Activated CD4-positive, alpha-beta T cell treated with anti-CD3 and anti-CD28 coated beads for 48 hours (primary cell): ENCODE data around the gene AADACL4.

ENCODE experiments used
- DNase-seq: peaks from one replicate; pipeline ENCODE4 v3.0.0-alpha.2; 2020

The AADACL4 gene

DNA sequence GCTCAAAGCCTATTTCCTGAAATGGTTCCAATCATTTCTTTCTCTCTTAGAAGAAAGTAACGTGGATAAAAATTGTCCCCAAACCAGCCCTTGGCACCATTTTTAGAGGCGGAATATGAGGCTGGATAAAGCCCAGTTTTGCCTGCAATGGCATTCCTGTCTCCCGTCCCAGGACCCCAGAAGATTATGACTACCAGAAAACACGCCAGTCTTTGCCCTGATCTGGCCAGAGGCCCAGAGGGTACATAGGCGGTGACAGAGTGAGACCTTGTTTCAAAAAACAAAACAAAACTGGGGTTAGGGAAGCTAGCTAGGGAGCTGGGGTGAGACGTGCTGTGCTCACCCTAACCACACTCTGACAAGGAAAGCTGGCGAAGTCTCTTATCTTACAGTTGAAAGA is at the start of gene AADACL4:
AADACL4 (plus strand) TSS at position 301 of the 400 bp plus-strand sequence. CDS start 462 bp downstream, outside the sequence.
- no peak for DNase-seq

DNA sequence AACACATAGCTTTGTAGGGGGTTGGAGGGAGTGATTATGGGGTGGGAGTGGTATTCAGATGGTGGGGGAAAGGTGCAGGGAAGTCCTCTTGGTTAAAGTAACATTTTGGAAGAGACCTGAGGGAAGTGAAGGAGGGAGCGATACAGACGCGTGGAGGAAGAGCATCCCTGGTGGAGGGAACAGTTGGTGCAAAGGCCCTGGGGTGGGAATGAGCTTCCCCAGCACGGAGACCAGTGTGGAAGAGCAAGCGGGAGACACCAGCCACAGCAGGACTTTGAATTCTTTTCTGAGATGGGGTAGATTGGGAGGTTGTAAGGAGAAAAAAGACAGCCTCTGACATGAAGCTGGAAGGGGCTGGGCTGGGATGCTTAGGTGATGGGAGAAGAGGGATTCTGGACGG is 49.4 kb upstream of the AADACL4 start:
- DNase-seq = no peak

DNA sequence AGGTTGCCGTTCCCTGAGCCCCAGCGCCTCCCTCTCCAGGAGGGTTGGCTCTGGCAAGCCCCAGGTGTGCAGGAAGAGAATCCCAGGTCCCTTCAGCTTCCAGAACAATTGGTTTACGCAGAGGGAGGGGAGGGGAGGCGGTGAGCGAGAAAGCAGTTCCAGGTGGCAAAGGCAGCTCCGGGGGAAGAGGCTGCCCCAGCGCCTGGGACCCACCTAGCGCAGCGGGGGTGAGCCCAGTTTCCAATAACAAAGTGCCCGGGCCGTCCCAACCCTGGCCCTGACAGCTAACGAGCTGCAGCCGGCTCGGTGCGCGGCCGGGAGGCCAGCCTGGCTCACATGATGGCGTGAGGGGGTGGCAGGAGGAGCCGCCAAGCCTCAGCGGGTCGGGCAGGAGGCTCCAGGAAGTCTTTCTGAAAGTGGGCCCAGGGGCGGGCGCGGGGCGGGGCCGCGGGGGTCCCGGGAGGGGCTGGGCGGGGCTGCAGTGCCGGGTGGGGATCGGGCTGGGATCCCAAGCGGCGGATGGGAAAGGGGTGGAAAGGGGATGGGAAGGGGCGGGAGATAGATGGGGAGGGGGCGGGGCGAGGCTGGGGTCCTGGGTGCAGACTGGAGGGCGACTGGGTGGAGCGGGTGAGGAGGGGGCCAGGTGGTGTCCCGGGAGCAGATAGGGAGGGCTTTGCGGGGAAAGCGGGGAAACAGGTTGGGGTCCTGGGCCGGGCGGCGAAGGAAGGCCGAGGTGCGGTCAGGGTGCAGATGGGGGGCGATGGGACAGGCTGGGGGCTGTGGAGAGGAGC is 48.7 kb upstream of the AADACL4 start:
- DNase-seq = peak; percentile 47

DNA sequence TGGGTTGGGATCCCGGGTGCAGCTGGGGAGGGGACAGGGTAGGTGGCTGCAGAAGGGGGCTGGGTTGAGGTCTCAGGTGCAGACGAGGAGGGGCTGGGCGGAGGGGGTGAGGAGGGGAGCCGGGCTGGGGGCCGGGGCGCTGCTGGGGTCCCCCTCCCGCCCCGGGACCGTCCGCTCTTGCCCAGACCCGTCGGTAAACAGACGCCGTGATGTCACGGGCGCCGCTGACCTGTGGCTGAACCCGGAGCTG is 48.2 kb upstream of the AADACL4 start:
- peak; percentile 20 for DNase-seq

DNA sequence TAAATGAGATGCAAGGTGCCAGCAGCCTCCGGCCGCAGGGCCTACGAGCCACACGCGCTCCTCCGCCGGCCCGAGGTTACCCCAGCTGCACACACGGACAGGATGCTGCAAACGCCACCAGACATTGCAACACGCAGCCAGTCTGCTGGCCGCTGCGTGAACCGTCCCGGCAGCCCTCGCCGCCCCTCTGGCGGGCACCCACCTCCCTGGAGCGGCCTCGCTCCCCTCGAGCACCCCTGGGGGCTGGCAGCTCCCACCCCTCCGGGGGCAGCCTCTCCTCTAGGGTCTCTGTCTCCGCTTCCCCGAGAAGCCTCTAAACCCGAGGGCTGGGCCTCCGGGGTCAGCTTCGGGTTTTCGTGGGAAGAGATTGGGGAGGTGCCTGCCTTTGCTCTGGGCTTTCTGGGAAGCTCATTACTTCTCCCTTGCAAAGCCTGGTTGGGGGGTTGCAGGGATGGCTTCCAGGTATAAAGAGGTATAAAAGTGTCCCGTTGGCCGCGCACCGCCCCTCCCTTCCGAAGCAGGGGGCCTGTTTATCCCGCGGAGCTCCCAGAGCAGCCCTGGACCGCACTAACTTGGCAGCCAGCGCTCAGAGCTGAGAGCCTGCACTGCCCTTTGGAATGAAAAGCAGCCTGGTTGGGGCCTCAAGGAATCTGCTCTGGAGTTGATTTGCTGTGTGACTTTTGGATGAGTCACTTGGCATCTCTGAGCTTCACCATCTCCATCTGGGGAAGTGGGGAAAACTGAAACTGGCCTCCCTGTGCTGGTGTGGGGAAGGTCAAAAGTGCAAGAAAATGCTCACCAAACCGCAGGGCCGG is 47.7 kb upstream of the AADACL4 start:
- DNase-seq = no peak

DNA sequence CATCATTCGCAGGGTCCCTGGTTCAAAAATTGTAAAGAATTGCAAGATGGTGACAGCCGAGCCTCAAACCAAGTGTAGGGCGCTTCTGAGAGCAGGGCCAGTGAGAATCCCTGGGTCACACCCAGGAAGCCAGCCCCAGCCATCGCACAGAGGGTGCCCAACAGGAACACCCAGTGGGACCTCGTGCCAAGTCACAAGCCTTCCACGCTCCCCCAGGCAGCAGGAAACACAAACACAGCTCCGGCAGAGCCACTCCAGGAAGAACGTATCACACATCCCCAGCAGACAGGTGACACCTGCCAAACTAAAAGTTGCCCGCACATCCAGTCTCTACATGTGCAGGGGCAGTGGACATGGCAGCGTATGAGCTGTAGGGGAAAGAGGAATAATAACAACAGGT is 46.1 kb upstream of the AADACL4 start:
- no peak for DNase-seq

DNA sequence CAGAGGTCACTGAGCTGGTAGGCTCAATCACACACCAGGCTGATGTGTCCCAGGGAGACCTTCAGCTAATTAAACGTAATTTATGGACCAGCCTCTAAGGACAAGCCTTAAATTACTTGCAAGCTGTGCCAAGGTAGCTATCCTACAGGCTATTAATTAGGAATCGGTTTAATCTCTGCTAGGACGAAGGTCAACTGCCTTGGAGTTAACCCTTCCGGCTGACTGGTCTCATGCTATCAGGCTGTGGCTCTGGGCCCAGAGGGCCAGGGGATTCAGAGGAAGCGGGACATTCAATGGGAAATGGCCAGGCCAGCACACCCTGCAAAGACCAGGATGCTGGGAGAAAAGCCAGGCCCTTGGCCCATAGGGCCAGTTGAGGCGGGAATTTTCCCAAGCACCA is 44.9 kb upstream of the AADACL4 start:
- DNase-seq = no peak

DNA sequence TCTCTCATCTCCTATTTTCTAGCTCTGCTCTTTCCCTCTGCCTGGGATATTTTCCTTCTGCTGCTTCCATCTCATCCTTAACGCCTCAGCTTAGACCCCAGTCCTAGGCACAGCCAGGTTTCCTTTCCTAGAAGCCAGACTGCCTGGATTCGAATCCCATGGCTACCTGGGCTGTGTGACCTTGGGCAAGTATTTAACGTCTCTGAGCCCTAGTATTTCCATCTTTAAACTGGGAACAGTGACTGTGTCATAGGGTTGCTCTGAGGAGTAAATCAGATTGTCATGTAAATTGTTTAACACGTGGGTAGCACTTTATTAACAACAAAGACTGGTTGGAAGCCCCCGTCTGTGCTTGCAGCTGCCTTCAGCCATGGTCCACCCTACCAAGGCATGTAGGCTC is 44.2 kb upstream of the AADACL4 start:
- DNase-seq = no peak

DNA sequence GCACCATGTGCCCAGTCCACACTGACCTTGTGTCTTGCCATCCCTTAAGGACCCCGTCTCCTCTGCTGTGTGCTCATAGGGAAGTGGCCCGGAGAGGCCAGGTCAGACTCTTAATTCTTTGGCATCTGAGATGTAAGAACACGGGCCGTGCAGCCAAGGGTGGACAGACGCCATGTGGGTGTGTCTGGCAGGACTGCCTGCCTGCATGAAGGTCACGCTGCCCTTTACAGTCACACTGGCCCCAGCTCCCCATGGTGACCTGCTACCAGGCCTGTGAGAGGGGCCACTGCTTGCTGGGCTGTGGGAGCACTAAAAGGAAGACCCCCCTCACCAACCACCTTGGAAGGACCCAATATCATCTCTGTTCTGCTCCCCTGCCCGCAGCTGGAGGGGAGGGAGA is 43.5 kb upstream of the AADACL4 start:
- no peak for DNase-seq

DNA sequence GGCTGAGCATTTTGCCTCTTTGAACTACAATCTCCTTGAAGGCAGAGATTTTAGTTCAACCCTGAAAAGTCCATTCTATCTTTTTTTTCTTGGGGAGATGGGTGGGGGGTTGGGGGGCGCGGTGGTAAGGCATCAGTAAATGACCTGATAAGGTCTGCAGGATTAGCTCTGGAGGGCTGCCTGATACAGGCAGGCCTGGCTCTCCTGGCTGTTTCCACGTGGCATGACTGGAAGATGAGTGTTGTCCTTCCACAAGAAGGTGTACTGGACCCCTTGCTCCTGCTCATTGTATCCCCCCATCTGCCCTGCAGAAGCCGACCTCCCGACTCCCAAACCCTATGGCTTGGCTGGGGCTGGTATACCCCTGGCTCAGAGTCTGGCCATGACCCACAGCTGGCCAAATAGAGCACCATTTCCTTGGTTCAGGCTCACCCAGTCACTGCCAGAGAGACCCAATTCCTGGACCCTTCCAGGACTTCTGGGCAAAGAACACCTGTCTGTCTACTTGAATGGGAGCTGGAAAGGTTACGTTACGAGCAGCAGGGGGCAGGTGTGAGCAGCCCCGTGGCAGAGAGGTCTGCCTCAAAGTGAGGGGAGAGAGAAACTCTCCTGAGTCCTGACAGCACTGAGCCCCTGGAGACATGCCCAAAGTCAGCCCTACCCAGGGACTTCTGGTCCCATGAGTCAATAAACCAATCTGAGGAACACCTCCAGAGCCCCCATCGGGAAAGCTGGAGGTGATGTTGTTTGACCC is 42.8 kb upstream of the AADACL4 start:
- DNase-seq = peak; percentile 61

DNA sequence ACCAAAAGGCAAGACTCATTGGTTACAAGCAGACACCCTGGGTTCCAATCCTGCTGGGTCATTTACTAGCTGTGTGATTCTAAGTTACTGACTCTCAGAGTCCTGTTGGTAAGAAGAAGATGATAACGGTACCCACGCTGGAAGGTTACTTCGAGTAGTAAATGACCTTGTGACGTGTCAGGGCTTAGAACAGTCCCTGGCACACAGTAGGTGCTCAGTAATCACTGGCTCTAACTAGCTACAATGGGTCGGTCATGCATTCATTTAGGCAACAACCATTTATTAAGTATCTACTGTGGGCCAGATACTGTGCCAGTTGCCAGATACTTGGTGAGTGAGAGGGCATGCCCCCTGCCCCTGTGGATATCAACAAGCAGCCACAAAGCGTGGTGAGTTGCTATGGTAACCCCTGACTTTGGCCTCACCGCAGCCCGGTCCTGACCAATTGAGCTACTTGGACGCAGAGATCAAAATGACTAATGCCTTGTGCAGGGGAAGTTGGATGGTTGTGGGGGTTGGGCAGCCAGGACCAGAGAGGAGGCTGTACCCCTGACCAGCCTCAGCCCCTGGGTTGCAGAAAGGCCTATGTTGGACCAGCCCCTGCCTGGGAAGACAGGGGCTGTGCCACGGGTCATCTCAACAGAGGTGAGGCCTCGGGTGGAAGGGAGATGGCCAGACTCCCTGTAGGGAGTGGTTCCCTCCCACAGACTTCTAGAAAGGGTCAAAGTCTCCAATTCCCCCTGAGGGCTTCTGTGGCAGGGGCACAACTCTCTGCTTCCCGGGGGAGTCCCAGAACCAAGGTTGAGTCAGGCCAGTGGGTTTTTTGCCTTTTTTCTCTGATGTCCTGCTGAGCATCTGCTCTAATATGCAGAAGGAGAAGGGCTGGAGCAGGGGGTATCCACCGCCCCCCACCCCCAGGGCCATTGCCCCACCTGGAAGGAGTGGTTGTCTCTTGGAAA is 41.9 kb upstream of the AADACL4 start:
- DNase-seq = no peak

DNA sequence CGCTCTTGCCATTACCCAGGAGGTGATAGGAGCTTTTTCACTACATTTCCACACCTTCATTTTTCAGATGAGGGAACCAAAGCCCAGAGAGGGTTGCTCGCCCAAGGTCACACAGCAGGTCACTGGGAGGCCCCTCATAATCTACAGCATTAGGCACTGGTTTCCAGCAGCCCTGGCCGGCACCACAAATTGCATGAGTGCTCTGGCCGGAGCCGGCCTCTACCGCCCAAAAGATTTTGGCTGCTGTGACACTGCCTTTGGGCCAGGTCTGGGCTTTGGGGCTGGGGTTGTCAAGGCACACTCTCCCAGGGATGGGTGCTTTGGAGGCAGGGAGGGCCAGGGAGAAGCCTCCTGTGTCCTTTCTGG is 41.2 kb upstream of the AADACL4 start:
- no peak for DNase-seq

DNA sequence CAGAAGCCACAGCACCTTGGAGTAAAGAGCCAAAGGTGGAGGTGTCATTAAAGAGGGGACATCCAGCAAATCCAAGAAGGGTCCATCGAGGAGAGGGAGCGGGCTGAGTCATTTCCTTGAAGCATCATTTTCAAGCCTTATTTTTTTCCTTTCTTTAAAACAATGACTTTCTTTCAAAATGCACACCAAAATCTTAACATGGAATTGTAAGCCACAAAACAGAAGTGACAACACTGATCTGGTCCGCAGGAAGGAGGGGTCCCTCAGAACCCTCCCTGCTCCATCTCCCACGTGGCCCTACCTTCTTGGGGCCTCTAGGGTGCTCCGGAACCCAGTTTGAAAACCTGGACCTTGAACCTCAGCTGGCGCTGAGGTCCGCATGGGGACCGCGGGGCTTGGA is 40.7 kb upstream of the AADACL4 start:
- no peak for DNase-seq

DNA sequence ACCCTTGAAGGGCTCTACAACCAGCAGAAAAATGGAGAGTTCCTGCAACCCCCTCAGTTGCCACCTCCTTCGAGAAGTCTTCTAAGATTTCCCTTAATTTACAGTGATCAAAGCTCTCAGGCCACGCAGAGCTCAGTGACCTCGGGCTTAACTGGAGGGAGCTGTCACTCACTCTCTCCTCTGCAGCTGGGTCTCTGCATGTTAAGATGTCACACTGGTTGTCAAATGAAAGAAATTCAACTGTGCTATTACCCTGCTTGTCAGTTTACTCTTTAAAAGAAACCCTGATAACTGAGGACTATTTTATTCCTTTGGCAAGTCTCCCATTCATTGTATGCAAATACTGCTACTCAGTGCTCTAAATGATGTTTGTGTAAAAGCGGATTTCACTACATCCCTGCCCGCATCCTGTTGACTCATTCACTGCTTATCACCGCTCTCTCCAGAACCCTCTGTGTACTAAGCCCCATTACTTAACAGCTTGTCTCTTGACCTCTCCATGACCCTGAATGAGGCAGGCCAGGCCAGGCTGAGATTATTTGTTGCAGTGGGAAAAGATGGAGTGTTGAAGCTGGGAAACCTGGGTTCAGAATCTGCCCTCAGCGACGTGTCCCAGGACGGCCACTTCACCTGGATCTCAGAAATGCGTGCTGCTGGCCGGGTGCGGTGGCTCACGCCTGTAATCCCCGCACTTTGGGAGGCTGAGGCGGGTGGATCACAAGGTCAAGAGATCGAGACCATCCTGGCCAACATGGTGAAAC is 39.6 kb upstream of the AADACL4 start:
- DNase-seq = peak; percentile 77

DNA sequence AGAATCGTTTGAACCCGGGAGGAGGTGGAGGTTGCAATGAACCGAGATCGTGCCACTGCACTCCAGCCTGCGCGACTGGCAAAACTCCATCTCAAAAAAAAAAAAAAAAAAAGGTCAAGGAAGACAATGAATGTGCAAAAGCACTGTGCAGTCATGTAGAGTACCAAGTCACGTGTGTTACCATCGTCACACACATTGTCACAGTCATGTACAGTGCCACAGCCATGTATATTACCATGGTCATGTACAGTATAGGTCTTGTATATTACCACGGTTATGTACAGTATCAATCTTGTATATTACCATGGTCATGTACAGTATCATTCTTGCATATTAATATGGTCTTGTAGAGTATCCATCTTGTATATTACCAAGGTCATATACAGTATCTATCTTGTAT is 38.9 kb upstream of the AADACL4 start:
- DNase-seq = no peak

DNA sequence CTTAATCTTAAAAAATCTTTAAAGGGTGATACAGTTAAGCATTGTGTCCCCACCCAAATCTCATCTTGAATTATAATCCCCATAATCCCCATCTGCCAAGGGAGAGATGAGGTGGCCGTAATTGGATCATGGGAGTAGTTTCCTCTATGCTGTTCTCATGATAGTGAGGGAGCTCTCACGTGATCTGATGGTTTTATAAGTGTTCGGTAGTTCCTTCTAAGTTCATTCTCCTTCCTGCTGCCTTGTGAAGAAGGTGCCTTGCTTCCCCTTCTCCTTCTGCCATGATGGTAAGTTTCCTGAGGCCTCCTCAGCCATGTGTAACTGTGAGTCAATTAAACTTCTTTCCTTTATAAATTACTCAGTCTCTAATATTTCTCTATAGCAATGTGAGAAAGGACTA is 36.6 kb upstream of the AADACL4 start:
- DNase-seq = no peak

DNA sequence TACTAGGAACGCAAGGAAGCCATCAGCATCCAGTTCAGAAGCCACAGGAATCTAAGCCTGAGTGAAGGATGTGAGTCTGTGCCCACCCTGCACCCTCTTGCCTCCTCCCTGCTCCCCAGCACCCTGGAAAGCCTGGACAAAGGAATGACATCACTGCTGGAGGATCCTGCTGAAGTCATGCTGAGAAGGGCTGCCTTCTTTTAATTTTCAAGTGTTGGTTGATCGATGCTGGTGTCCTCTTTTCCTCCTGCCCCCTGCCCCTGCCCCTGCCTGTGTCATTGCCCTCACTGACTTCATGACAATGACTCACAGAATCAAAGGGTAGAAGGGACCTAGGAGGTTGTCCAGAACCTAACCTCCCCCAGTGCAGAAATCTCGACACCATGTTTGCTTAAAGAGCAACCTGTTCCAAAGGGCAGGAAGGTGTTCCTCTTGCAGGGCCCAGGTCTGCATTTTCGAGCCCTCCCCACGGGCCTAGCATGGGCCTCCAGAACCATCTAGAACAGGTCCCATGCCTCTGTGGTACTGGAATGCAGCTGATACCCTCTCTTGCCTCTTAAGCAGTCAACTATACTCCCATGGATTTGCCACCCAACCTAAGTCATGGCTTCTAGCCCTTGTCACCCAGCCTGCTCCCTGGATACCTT is 35.5 kb upstream of the AADACL4 start:
- no peak for DNase-seq

DNA sequence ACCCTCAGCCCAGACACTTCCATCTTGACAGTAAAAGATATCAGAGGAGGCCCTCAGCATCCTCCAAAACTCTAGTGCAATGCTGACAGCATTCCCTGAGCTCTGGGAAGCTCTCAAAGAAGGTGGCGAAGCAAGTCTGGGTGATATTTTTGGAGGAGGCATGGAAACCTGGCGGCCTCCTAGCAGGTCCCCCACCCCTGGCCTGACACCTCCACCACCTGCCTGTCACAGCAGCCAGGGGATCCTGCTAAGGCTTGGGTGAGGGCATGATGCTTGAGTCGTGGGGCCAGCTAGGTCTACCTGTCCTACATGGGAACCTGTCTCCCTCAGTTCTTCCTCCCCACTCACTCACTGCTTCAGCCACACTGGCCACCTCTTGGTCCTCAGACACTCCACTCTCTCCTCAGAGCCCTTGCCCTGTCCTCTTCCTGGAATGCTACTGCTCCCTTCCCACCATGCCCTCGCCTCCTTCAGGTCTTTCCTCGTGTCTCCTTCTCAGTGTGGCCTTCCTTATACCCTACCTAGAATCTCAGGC is 34.3 kb upstream of the AADACL4 start:
- no peak for DNase-seq

DNA sequence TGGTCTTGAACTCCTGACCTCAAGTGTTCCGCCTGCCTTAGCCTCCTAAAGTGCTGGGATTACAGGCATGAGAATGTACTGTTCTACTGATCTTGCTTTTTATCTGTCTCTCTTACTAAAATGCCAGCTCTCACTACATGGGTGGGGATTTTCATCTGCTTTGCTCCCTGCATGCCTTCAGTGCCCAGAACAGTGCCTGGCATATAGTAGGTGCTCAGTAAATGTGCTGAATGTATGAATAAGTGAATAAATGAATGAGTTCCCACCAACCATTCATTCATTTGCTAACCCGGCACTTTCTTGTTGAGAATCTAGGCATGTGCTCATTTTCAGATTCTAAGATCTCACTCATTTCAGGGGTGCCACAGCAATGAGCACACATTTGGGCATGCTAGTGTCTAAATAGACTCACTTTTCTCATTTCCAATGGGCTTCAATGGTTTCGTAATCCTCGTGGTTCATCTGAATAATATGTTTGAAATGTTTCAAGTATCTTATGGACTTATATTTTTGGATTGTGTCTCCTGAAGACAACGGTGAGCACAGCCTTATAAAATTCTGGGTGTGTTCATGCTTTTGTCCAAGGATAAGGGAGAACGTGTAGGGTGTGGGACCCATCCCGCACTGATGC is 33.5 kb upstream of the AADACL4 start:
- DNase-seq = no peak

DNA sequence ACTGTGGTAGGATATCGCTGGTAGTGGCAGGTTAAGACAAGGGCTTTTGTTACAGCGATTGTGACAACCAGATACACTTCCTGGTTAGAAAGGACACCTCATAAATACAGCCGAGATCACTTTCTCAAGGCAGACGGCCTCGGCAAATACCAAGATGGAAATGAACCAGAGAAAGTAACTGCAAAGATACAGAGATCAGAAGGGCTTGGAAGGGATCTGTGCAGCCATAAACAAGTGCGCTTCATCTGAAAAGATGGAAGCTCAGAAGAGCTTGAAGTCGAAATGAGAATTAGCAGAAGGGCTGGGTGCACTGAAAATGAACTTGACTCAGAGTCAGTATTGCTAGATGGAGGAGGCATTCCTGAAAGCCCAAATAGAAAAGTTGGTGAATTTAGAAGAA is 32.9 kb upstream of the AADACL4 start:
- no peak for DNase-seq

DNA sequence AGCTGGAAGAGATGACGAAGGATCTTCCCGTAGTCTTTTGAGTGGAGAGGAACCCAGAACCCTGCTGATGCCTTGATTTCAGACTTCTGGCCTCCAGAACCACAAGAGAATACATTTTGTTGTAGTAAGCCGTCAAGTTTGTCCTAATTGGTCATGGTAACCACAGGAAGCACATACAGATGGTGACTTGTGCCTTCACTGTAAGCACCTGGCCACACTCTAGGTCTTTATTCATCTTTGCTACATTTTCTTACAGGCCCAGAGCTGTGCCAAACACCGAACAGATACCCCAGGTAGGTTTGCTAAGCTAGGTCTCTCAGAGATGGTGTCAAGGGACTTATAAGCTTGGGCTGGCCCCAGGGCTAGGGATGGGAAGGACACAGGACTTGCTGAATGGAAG is 30.7 kb upstream of the AADACL4 start:
- DNase-seq = no peak
